Esophagus muscularis mucosa (tissue), 4 donors: Measurements from ENCODE around the gene SDC1.

Source experiments
- CTCF ChIP-seq, 3 experiments: fragments of 200-600 bp in 2 of 3; fragments of 450-650 bp in 1 of 3; sonication (generic) in 2 of 3; IDR thresholded peaks; one replicate each; pipeline ENCODE4 v1.5.1; 2017 to 2019; ENCODE audit warnings: antibody characterized with exemption in 3 of 3, mild to moderate bottlenecking in 2 of 3, moderate library complexity in 1 of 3
- EP300 ChIP-seq: sonication (generic); formaldehyde crosslinking; IDR thresholded peaks from one replicate; pipeline ENCODE4 v1.6.1; 2017; ENCODE audit warnings: antibody characterized with exemption
- POLR2A ChIP-seq: fragments of 450-650 bp; IDR thresholded peaks from one replicate; pipeline ENCODE4 v1.6.1; 2017; ENCODE audit warnings: antibody characterized with exemption, moderate library complexity, mild to moderate bottlenecking, low read depth
- POLR2AphosphoS5 ChIP-seq, 2 donors: sonication (generic); formaldehyde crosslinking; IDR thresholded peaks; one replicate each; pipeline ENCODE4 v1.6.1; 2017; ENCODE audit warnings: antibody characterized with exemption in 2 of 2

- TF ChIP-seq CTCF (IDR thresholded peaks at IDR 0.05) (no peak), EP300 (no peak), POLR2AphosphoS5 (IDR thresholded peaks at IDR 0.05) (no peak), POLR2A (no peak)
Observed at GRCh38 chr2:20216130-20217025, 8.6 kb downstream of the SDC1 start.
